Lower leg skin (tissue), 4 donors: ENCODE measurements around the gene FAM204A. TPM values are rescaled to one million over a fixed set of nuclear protein-coding genes. Genes with fewer than 3 reads are reported as not detected.

ENCODE experiments used
- DNase-seq, 2 donors: peaks; one replicate each; pipeline ENCODE4 v3.0.0-alpha.2; 2019; ENCODE audit warnings: low spot score in 2 of 2
- H3K4me3 ChIP-seq: fragments of 200-600 bp; sonication (generic); 2 replicates; pipeline ENCODE4 v1.5.1; 2017; ENCODE audit warnings: mild to moderate bottlenecking, low read depth; ENCODE audit not compliant: poor library complexity, severe bottlenecking
- CTCF ChIP-seq, 3 donors: fragments of 450-650 bp; IDR thresholded peaks; one replicate each; pipeline ENCODE4 v1.5.1; 2016; ENCODE audit warnings: antibody characterized with exemption in 3 of 3, mild to moderate bottlenecking in 3 of 3, moderate library complexity in 2 of 3
- POLR2A ChIP-seq, 2 donors: fragments of 450-650 bp; IDR thresholded peaks; one replicate each; pipeline ENCODE4 v1.6.1; 2016 to 2017; ENCODE audit warnings: antibody characterized with exemption in 2 of 2, mild to moderate bottlenecking in 1 of 2, moderate library complexity in 1 of 2
- WGBS, 2 donors: methylation state at CpG; one replicate each; pipeline ENCODE4 v1.1.5; 2018; 5-methylcytosine and 5-hydroxymethylcytosine counted together
- intact Hi-C: fragments of 100-400 bp; cut with DNase I; formaldehyde crosslinking; loops from one replicate; pipeline ENCODE4 v1.15.0; 2023; ENCODE audit warnings: low total_unique reads
- total RNA-seq, 4 donors: library from RNA; depleted of rRNA; stranded (reverse); fragments of >200 nt; gene quantifications; one replicate each; pipeline ENCODE4 v1.1.0, GENCODE V29; 2016

Gene FAM204A
- total RNA-seq, 4 donors from 2014 or later = 16.6 to 47.6 (median 39.3) TPM

GRCh38 chr10:118290471-118290995 is 51.6 kb downstream of the FAM204A start:
- intact Hi-C loops = no loop called here
- WGBS, 2 donors = 74 to 86% methylated on average over 3 of the region's 3 CpGs
- TF ChIP-seq CTCF (IDR thresholded peaks at IDR 0.05) (no peak), POLR2A (IDR thresholded peaks at IDR 0.05) (no peak)
- H3K4me3 ChIP-seq = no peak overlapping the region
- no peak for DNase-seq

GRCh38 chr10:118287076-118287806 is 54.9 kb downstream of the FAM204A start:
- no peak for DNase-seq
- intact Hi-C loops = no loop called here
- no peak overlapping the region for H3K4me3 ChIP-seq
- no peak for TF ChIP-seq CTCF (IDR thresholded peaks at IDR 0.05)
- TF ChIP-seq POLR2A (IDR thresholded peaks at IDR 0.05) = no peak
- 85 to 89% methylated on average over 9 of the region's 9 CpGs for WGBS, 2 donors

- intact Hi-C loops = no loop called here
- no peak overlapping the region for H3K4me3 ChIP-seq
- 78 to 81% methylated on average over 17 of the region's 17 CpGs for WGBS, 2 donors
- TF ChIP-seq POLR2A (IDR thresholded peaks at IDR 0.05) (no peak), CTCF (IDR thresholded peaks at IDR 0.05) (no peak)
- DNase-seq = no peak
These were observed 55.9 kb downstream of the FAM204A start for GRCh38 chr10:118286051-118286838.

- 97 to 100% methylated on average over 1 of the region's 1 CpG for WGBS, 2 donors
- no peak overlapping the region for H3K4me3 ChIP-seq
- intact Hi-C loops = no loop called here
- no peak for DNase-seq
- TF ChIP-seq CTCF (IDR thresholded peaks at IDR 0.05) = no peak
- TF ChIP-seq POLR2A (IDR thresholded peaks at IDR 0.05) = no peak
These were observed 59.5 kb downstream of the FAM204A start for GRCh38 chr10:118282670-118283069.

GRCh38 chr10:118278649-118279048 is 63.5 kb downstream of the FAM204A start:
- no peak overlapping the region for H3K4me3 ChIP-seq
- intact Hi-C loops = no loop called here
- no peak for TF ChIP-seq CTCF (IDR thresholded peaks at IDR 0.05)
- TF ChIP-seq POLR2A (IDR thresholded peaks at IDR 0.05) = no peak
- DNase-seq = no peak
